GM12801 (cell line): ENCODE data around the gene DUSP10.

Experiments used
- TF ChIP-seq, protein P1 (sequence below): IDR thresholded peaks from one replicate; pipeline ENCODE4 v1.5.1; 2011; ENCODE audit warnings: control low read depth; ENCODE audit not compliant: insufficient read length; ENCODE audit errors: extremely low read depth

DUSP10 gene

DNA sequence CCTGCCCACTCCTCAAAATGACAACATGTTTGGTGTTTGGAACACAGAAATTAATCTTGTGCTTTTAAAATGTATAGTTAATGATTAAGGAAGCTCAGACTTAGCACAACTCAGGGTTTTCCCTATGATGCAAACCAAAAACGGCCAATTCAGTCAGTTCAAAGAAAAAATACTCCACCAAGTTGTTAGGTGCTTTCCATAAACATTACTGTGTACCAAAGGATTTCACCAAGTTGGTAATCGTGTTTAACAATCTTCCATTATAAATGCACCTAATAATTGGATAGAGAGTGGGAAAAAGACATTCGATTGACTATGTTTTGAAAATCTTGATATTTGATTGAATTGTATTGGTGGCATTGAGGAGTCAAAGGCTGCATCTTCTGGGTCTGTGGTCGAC is 33.3 kb upstream of the DUSP10 start:
- TF ChIP-seq, protein P1, sequence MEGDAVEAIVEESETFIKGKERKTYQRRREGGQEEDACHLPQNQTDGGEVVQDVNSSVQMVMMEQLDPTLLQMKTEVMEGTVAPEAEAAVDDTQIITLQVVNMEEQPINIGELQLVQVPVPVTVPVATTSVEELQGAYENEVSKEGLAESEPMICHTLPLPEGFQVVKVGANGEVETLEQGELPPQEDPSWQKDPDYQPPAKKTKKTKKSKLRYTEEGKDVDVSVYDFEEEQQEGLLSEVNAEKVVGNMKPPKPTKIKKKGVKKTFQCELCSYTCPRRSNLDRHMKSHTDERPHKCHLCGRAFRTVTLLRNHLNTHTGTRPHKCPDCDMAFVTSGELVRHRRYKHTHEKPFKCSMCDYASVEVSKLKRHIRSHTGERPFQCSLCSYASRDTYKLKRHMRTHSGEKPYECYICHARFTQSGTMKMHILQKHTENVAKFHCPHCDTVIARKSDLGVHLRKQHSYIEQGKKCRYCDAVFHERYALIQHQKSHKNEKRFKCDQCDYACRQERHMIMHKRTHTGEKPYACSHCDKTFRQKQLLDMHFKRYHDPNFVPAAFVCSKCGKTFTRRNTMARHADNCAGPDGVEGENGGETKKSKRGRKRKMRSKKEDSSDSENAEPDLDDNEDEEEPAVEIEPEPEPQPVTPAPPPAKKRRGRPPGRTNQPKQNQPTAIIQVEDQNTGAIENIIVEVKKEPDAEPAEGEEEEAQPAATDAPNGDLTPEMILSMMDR: no peak

DNA sequence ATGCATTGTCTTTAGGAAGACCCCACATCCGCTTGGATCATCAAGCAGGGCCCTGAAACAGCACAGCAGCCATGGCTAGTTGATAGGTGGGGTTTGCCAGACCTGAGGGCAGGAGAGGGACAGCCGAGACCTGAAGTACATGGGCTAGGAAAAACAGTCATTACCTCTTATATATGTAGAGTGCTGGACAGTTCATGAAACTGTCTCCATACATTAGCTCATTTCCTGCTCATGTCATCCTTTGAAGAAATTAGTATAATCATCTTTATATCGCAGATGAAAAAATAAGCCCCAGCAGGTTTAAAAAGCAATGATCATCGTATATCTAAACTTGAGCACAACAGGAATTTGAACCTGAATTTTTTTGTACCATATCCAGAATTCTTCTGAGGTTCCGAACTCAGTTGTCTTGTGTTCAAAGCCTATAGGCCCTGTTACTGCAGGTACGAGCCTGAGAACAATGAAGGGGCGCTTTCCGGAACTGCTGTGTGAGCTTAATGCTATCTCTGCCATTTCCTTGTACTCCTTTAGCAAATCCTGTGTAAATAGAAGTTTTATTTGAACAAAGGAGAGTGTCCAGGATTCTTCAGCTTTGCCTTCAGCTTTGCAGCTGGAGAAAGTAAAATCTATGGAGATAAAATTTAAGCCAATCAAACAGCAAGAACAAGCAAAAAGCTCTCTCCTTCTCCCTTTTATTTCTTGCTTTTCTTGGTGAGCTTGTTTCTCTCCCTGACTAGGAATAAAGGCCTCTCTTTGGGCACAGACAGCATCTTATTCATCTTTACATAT is 32.4 kb upstream of the DUSP10 start:
- TF ChIP-seq, protein P1: no peak

GRCh38 chr1:221773383-221773782 is 31.5 kb upstream of the DUSP10 start:
- TF ChIP-seq, protein P1: no peak

GRCh38 chr1:221772117-221772516 is 30.2 kb upstream of the DUSP10 start:
- TF ChIP-seq, protein P1: no peak

DNA sequence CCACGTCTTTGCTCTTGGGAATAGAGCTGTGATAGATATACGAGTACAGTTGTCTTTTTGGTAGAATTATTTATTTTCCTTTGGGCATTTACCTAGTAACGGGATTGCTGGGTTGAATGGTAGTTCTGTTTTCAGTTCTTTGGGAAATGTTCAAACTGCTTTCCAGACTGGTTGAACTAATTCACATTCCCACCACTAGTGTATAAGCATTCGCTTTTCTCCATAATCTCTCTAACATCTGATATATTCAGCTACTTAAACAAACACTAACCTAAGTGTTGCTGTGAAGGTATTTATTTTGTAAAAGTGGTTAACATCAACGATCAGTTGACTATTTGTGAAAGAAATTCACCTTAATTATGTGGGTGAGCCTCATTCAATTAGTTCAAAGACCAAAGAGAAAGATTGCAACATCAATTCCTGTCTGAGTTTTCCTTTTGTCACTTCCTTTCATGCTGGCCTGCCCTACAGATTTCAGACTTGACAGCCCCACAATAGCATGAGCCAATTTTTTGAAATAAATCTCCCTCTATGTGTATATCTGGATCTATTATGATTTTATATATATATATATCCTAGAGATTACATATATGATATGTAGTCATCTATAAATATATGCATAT is 26.7 kb upstream of the DUSP10 start:
- TF ChIP-seq, protein P1: no peak

- TF ChIP-seq, protein P1: no peak
These were observed 24.3 kb upstream of the DUSP10 start for GRCh38 chr1:221766210-221766609.

DNA sequence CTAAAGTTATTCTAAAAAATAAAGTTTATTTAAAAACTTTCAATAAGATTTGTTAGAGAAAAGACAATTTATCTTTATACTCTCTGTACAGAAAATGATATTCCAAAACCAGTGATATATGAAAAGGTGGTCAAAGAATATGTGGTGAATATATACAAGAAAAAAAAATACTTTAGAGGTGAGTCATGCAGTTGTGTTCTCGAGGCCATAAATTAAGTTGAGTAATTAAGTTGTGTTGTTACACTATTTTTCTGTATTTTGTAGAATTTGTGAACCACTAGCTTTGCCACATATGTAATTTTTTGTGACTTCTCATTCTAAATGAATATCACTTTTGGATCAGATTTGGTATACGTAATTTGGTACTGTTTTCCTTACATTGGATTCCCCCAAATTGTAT is 23.6 kb upstream of the DUSP10 start:
- TF ChIP-seq, protein P1: no peak
